ENCODE data around the gene DCD.

The DCD gene

GRCh38 chr12:54608156-54608555 is 40.0 kb downstream of the DCD start:
- Histone ChIP-seq H3K36me3 (ENCODE audit: control insufficient read depth, insufficient read depth, low read length) (no peaks in the 10 kb centered on the region), H3K4me3 (ENCODE audit: low read depth, low read length) (no peak overlapping the region), H3K9me3 (ENCODE audit: control insufficient read depth, insufficient read depth, low read length) (no peaks in the 10 kb centered on the region), H3K9ac (ENCODE audit: low read depth, low read length) (no peak overlapping the region), H3K27me3 (ENCODE audit: control insufficient read depth, insufficient read depth, low read length) (peaks cover 63% of the 10 kb centered on the region), H3K4me1 (ENCODE audit: control insufficient read depth, insufficient read depth, low read length) (no peaks in the 10 kb centered on the region), H3K27ac (ENCODE audit: low read depth, low read length) (no peak overlapping the region)

DNA sequence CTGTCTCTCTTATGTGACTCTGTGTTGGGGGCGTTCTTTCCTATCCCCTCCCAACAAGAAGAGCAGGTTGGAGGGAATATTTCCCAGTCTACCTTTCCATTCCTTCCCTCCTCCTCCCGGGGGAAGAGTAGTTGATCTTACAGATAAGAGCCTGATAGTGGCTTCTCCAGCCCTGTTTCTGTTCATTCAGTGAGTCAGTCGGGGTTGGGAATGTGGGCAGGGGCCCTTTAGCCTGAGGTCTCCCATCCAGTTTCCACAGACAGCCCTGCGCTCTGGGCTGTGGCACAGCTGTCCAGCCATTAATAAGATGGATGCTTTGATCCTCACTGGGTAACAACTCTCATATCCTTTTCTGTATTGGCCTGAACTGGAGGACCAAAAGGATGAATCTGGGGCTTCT is 41.6 kb downstream of the DCD start:
- no peak overlapping the region for H3K9ac ChIP-seq (ENCODE audit: low read depth, low read length)
- no peaks in the 10 kb centered on the region for H3K9me3 ChIP-seq (ENCODE audit: control insufficient read depth, insufficient read depth, low read length)
- no peaks in the 10 kb centered on the region for H3K36me3 ChIP-seq (ENCODE audit: control insufficient read depth, insufficient read depth, low read length)
- no peak overlapping the region for H3K27ac ChIP-seq (ENCODE audit: low read depth, low read length)
- H3K27me3 ChIP-seq (ENCODE audit: control insufficient read depth, insufficient read depth, low read length) = peaks cover 47% of the 10 kb centered on the region
- H3K4me3 ChIP-seq (ENCODE audit: low read depth, low read length) = no peak overlapping the region
- H3K4me1 ChIP-seq (ENCODE audit: control insufficient read depth, insufficient read depth, low read length) = no peaks in the 10 kb centered on the region

GRCh38 chr12:54605138-54605970 is 42.8 kb downstream of the DCD start:
- Histone ChIP-seq H3K4me3 (ENCODE audit: low read depth, low read length) (no peak overlapping the region), H3K27ac (ENCODE audit: low read depth, low read length) (no peak overlapping the region), H3K27me3 (ENCODE audit: control insufficient read depth, insufficient read depth, low read length) (peaks cover 35% of the 10 kb centered on the region), H3K36me3 (ENCODE audit: control insufficient read depth, insufficient read depth, low read length) (no peaks in the 10 kb centered on the region), H3K4me1 (ENCODE audit: control insufficient read depth, insufficient read depth, low read length) (no peaks in the 10 kb centered on the region), H3K9ac (ENCODE audit: low read depth, low read length) (no peak overlapping the region), H3K9me3 (ENCODE audit: control insufficient read depth, insufficient read depth, low read length) (no peaks in the 10 kb centered on the region)

- Histone ChIP-seq H3K27me3 (ENCODE audit: control insufficient read depth, insufficient read depth, low read length) (peaks cover 26% of the 10 kb centered on the region), H3K4me1 (ENCODE audit: control insufficient read depth, insufficient read depth, low read length) (no peaks in the 10 kb centered on the region), H3K9me3 (ENCODE audit: control insufficient read depth, insufficient read depth, low read length) (no peaks in the 10 kb centered on the region), H3K36me3 (ENCODE audit: control insufficient read depth, insufficient read depth, low read length) (no peaks in the 10 kb centered on the region), H3K9ac (ENCODE audit: low read depth, low read length) (no peak overlapping the region), H3K4me3 (ENCODE audit: low read depth, low read length) (no peak overlapping the region), H3K27ac (ENCODE audit: low read depth, low read length) (no peak overlapping the region)
Measured at GRCh38 chr12:54604436-54604835, 43.7 kb downstream of the DCD start.

DNA sequence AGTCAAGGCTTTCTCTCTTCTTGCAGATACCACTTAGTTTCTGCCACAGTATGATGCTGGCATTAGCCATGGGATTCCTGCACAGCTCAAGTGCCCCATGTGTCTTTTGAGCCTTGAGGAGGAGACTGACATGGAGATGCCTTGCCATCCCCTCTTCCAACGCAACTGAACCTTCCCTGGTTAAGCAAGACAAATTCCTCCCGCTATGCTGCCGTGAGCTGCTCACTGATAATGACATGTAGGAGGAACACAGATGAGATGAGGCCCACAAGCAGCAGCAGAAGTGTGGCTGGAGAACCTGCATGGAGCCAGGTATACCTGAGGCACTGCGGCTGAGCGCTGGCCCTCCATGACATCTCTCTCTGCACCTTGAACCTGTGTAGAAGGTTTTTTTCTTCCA is 44.3 kb downstream of the DCD start:
- H3K36me3 ChIP-seq (ENCODE audit: control insufficient read depth, insufficient read depth, low read length) = no peaks in the 10 kb centered on the region
- H3K9me3 ChIP-seq (ENCODE audit: control insufficient read depth, insufficient read depth, low read length) = no peaks in the 10 kb centered on the region
- no peaks in the 10 kb centered on the region for H3K4me1 ChIP-seq (ENCODE audit: control insufficient read depth, insufficient read depth, low read length)
- peaks cover 21% of the 10 kb centered on the region for H3K27me3 ChIP-seq (ENCODE audit: control insufficient read depth, insufficient read depth, low read length)
- no peak overlapping the region for H3K9ac ChIP-seq (ENCODE audit: low read depth, low read length)
- H3K4me3 ChIP-seq (ENCODE audit: low read depth, low read length) = no peak overlapping the region
- no peak overlapping the region for H3K27ac ChIP-seq (ENCODE audit: low read depth, low read length)

DNA sequence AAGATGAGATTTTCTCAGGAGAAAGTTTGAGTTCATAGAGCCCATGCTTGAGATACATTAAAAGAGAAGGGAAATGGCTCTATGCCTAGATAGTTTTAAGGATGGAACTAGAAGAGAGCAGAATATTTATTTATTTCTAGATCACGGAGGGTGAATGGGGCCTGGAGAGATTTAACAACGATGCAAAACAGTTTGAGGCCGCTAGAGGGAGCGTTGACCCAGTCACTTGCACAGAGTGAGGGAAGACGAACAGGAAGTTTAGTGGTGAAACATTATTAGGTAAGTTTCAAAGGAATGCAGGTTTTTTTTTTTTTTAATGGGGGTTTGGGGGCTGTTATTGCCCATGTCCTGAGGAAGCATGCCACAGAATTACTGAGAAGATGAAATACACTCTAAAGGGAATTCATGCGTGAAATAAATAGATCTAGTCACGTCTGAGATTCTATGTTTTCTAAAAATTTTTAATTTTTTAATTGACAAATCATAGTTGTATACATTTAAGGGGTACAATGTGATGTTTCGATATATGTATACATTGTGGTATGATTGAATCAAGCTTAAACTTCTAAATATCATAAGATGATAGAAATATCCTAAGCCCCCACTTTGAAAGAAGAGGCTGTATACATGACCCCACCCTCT is 44.9 kb downstream of the DCD start:
- H3K9ac ChIP-seq (ENCODE audit: low read depth, low read length) = no peak overlapping the region
- no peaks in the 10 kb centered on the region for H3K36me3 ChIP-seq (ENCODE audit: control insufficient read depth, insufficient read depth, low read length)
- H3K27me3 ChIP-seq (ENCODE audit: control insufficient read depth, insufficient read depth, low read length) = peaks cover 15% of the 10 kb centered on the region
- H3K27ac ChIP-seq (ENCODE audit: low read depth, low read length) = no peak overlapping the region
- H3K4me3 ChIP-seq (ENCODE audit: low read depth, low read length) = no peak overlapping the region
- no peaks in the 10 kb centered on the region for H3K9me3 ChIP-seq (ENCODE audit: control insufficient read depth, insufficient read depth, low read length)
- no peaks in the 10 kb centered on the region for H3K4me1 ChIP-seq (ENCODE audit: control insufficient read depth, insufficient read depth, low read length)

- Histone ChIP-seq H3K4me1 (ENCODE audit: control insufficient read depth, insufficient read depth, low read length) (no peaks in the 10 kb centered on the region), H3K4me3 (ENCODE audit: low read depth, low read length) (no peak overlapping the region), H3K27me3 (ENCODE audit: control insufficient read depth, insufficient read depth, low read length) (peaks cover 9% of the 10 kb centered on the region), H3K27ac (ENCODE audit: low read depth, low read length) (no peak overlapping the region), H3K9me3 (ENCODE audit: control insufficient read depth, insufficient read depth, low read length) (no peaks in the 10 kb centered on the region), H3K36me3 (ENCODE audit: control insufficient read depth, insufficient read depth, low read length) (no peaks in the 10 kb centered on the region), H3K9ac (ENCODE audit: low read depth, low read length) (no peak overlapping the region)
Measured at GRCh38 chr12:54602661-54603060, 45.5 kb downstream of the DCD start.

- Histone ChIP-seq H3K36me3 (ENCODE audit: control insufficient read depth, insufficient read depth, low read length) (no peaks in the 10 kb centered on the region), H3K27ac (ENCODE audit: low read depth, low read length) (no peak overlapping the region), H3K9me3 (ENCODE audit: control insufficient read depth, insufficient read depth, low read length) (no peaks in the 10 kb centered on the region), H3K9ac (ENCODE audit: low read depth, low read length) (no peak overlapping the region), H3K27me3 (ENCODE audit: control insufficient read depth, insufficient read depth, low read length) (peaks cover 6% of the 10 kb centered on the region), H3K4me3 (ENCODE audit: low read depth, low read length) (no peak overlapping the region), H3K4me1 (ENCODE audit: control insufficient read depth, insufficient read depth, low read length) (no peaks in the 10 kb centered on the region)
Measured at GRCh38 chr12:54601841-54602240, 46.3 kb downstream of the DCD start.

DNA sequence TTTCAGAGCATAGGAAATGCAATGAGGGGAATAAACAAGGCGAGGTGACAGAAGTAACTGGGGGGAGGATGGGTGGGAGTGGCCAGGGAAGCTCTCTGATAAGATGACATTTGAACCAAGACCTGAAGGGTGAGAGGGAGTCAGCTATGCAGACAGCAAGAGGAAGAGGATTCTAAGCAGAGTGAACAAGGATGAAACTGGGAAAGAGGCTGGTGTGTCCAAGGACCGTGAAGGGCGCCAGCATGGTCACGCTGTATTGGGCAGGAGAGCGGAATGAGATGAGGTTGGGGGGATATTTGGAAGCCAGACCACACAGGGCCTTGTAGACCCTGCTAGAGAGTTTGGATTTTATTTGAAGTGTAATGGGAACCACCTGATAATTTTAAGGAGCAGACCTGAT is 49.2 kb downstream of the DCD start:
- Histone ChIP-seq H3K9ac (ENCODE audit: low read depth, low read length) (no peak overlapping the region), H3K4me3 (ENCODE audit: low read depth, low read length) (no peak overlapping the region), H3K36me3 (ENCODE audit: control insufficient read depth, insufficient read depth, low read length) (no peaks in the 10 kb centered on the region), H3K27me3 (ENCODE audit: control insufficient read depth, insufficient read depth, low read length) (peaks cover 22% of the 10 kb centered on the region), H3K4me1 (ENCODE audit: control insufficient read depth, insufficient read depth, low read length) (no peaks in the 10 kb centered on the region), H3K27ac (ENCODE audit: low read depth, low read length) (no peak overlapping the region), H3K9me3 (ENCODE audit: control insufficient read depth, insufficient read depth, low read length) (no peaks in the 10 kb centered on the region)

DNA sequence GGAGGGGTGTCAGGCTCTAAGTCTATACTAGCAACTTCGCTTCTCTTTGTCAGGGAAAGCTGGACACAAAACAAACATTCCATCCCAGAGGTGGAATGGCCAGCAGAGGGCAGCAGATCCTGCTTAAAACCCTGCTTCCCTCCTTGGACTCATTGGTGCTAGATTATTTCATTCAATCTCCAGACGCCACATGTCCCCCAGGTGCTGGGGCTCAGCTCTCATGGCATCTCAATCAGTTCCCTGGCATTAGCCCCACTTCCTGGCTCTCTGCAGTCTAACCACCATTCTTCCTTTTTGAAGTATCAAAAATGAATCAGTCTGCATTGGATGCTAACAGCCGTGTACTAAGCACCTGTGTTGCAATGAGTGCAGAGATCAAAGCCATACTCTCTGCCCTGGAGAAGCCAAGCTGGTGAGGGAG is 51.6 kb downstream of the DCD start:
- no peak overlapping the region for H3K27ac ChIP-seq (ENCODE audit: low read depth, low read length)
- H3K4me3 ChIP-seq (ENCODE audit: low read depth, low read length) = no peak overlapping the region
- H3K9me3 ChIP-seq (ENCODE audit: control insufficient read depth, insufficient read depth, low read length) = no peaks in the 10 kb centered on the region
- no peaks in the 10 kb centered on the region for H3K4me1 ChIP-seq (ENCODE audit: control insufficient read depth, insufficient read depth, low read length)
- no peaks in the 10 kb centered on the region for H3K36me3 ChIP-seq (ENCODE audit: control insufficient read depth, insufficient read depth, low read length)
- no peak overlapping the region for H3K9ac ChIP-seq (ENCODE audit: low read depth, low read length)
- peaks cover 42% of the 10 kb centered on the region for H3K27me3 ChIP-seq (ENCODE audit: control insufficient read depth, insufficient read depth, low read length)

GRCh38 chr12:54595471-54595870 is 52.7 kb downstream of the DCD start:
- Histone ChIP-seq H3K27ac (ENCODE audit: low read depth, low read length) (no peak overlapping the region), H3K9ac (ENCODE audit: low read depth, low read length) (no peak overlapping the region), H3K9me3 (ENCODE audit: control insufficient read depth, insufficient read depth, low read length) (no peaks in the 10 kb centered on the region), H3K4me1 (ENCODE audit: control insufficient read depth, insufficient read depth, low read length) (peaks cover 4% of the 10 kb centered on the region; the same call in 1 of the 2 replicates), H3K4me3 (ENCODE audit: low read depth, low read length) (no peak overlapping the region), H3K27me3 (ENCODE audit: control insufficient read depth, insufficient read depth, low read length) (peaks cover 52% of the 10 kb centered on the region), H3K36me3 (ENCODE audit: control insufficient read depth, insufficient read depth, low read length) (no peaks in the 10 kb centered on the region)
